Calu3 (cell line): Measurements from ENCODE around the gene PACRG. TPM values are rescaled to one million over a fixed set of nuclear protein-coding genes. Genes with fewer than 3 reads are reported as not detected.

ENCODE experiments used
- BruUV-seq: library from RNA; stranded (reverse); fragments of 400-500 nt; replicated peaks from 2 replicates; lab custom pipeline; 2021; lab: Mats Ljungman, UMichigan
- CTCF ChIA-PET: fragments of 300-600 bp; sonication (Branson Sonifier 250); formaldehyde crosslinking; loops from one replicate; lab custom pipeline; 2022; ENCODE audit warnings: antibody characterized with exemption; lab: Charles Lee
- DNase-seq: peaks from one replicate; pipeline ENCODE4 v3.0.0; 2022
- H3K27ac Mint-ChIP-seq: one replicate; pipeline ENCODE4 v1.8.0; 2022; ENCODE audit warnings: mixed read lengths; ENCODE audit not compliant: unreplicated experiment
- H3K27me3 Mint-ChIP-seq: one replicate; pipeline ENCODE4 v1.8.0; 2022; ENCODE audit warnings: mixed read lengths; ENCODE audit not compliant: unreplicated experiment
- H3K36me3 Mint-ChIP-seq: one replicate; pipeline ENCODE4 v1.8.0; 2022; ENCODE audit warnings: mild to moderate bottlenecking, moderate library complexity, mixed read lengths; ENCODE audit not compliant: insufficient read depth, unreplicated experiment
- H3K4me1 Mint-ChIP-seq: one replicate; pipeline ENCODE4 v1.8.0; 2022; ENCODE audit warnings: mild to moderate bottlenecking, low read depth, mixed read lengths; ENCODE audit not compliant: unreplicated experiment
- H3K4me3 Mint-ChIP-seq: one replicate; pipeline ENCODE4 v1.8.0; 2022; ENCODE audit warnings: mild to moderate bottlenecking, low read depth, moderate library complexity, mixed read lengths; ENCODE audit not compliant: unreplicated experiment
- H3K9me3 Mint-ChIP-seq: one replicate; pipeline ENCODE4 v1.8.0; 2022; ENCODE audit warnings: low read depth, mixed read lengths; ENCODE audit not compliant: unreplicated experiment
- intact Hi-C: fragments of 100-400 bp; cut with micrococcal nuclease; formaldehyde crosslinking; loops from one replicate; pipeline ENCODE4 v1.10.0; 2022; ENCODE audit not compliant: unreplicated experiment
- total RNA-seq: library from RNA; stranded (reverse); gene quantifications from 2 replicates; pipeline ENCODE4 v1.2.3, GENCODE V29; 2022
- TF ChIP-seq, protein P1 (sequence below): fragments of 200-600 bp; IDR thresholded peaks from one replicate; pipeline ENCODE4 v1.8.0; 2022; ENCODE audit warnings: antibody characterized with exemption; ENCODE audit not compliant: unreplicated experiment

The PACRG gene
- total RNA-seq, 1 experiment from 2014 or later: 1.5 TPM

DNA sequence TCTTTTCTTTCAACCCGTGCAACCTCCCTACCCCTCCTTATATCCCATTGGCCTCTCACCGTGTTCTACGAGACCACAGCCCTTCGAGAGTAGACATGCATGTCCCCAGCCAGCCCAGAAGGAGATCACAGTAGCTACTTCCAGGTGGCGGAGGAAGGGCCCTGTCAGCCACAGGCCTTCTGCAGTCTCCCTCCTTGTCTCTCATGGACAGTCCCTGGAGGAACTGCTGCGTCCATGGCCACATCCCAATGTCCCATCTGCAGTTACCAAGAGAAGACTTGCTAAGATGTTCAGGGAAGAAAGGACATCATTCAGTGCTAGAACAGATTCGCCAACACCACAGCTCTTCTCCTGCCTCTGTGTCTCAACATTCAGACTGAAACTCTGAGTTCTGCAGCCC, 625.2 kb downstream of the PACRG start:
- peaks cover 28% of the 10 kb centered on the region for H3K4me1 Mint-ChIP-seq
- BruUV-seq: no TSS peak
- H3K4me3 Mint-ChIP-seq: no peak overlapping the region
- TF ChIP-seq, protein P1, sequence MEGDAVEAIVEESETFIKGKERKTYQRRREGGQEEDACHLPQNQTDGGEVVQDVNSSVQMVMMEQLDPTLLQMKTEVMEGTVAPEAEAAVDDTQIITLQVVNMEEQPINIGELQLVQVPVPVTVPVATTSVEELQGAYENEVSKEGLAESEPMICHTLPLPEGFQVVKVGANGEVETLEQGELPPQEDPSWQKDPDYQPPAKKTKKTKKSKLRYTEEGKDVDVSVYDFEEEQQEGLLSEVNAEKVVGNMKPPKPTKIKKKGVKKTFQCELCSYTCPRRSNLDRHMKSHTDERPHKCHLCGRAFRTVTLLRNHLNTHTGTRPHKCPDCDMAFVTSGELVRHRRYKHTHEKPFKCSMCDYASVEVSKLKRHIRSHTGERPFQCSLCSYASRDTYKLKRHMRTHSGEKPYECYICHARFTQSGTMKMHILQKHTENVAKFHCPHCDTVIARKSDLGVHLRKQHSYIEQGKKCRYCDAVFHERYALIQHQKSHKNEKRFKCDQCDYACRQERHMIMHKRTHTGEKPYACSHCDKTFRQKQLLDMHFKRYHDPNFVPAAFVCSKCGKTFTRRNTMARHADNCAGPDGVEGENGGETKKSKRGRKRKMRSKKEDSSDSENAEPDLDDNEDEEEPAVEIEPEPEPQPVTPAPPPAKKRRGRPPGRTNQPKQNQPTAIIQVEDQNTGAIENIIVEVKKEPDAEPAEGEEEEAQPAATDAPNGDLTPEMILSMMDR: no peak
- intact Hi-C loops: no loop called here
- H3K9me3 Mint-ChIP-seq: no peaks in the 10 kb centered on the region
- CTCF ChIA-PET: no interaction called here
- H3K27ac Mint-ChIP-seq: no peak overlapping the region
- H3K36me3 Mint-ChIP-seq: no peaks in the 10 kb centered on the region
- no peaks in the 10 kb centered on the region for H3K27me3 Mint-ChIP-seq
- DNase-seq: no peak

DNA sequence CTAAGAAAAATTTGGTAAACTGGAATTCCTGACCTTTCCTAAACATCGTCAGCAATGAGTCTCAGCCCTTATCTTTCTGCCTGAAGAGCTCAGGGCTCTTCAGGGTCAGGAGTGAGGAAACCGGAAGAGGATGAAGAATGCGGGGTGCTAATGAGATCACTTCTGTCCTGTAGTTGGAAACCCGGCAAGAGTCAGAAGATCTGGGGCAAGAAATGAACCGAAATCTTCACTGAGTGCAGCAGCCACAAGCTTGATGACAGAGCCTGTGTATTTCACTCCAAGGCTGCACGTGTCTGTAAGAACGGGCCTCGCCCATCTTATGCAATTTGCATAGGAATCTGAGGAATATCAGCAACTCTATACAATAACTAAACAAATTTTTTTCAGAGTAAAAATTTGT, 626.3 kb downstream of the PACRG start:
- no peaks in the 10 kb centered on the region for H3K27me3 Mint-ChIP-seq
- H3K4me3 Mint-ChIP-seq: no peak overlapping the region
- H3K4me1 Mint-ChIP-seq: peaks cover 28% of the 10 kb centered on the region
- TF ChIP-seq, protein P1: no peak
- no peak for DNase-seq
- intact Hi-C loops: no loop called here
- no TSS peak for BruUV-seq
- H3K36me3 Mint-ChIP-seq: no peaks in the 10 kb centered on the region
- CTCF ChIA-PET: no interaction called here
- H3K27ac Mint-ChIP-seq: no peak overlapping the region
- H3K9me3 Mint-ChIP-seq: no peaks in the 10 kb centered on the region

- intact Hi-C loops: no loop called here
- Mint-ChIP-seq H3K27me3 (no peaks in the 10 kb centered on the region), H3K4me3 (no peak overlapping the region), H3K27ac (no peak overlapping the region), H3K36me3 (no peaks in the 10 kb centered on the region), H3K4me1 (peaks cover 28% of the 10 kb centered on the region), H3K9me3 (no peaks in the 10 kb centered on the region)
- CTCF ChIA-PET: interaction anchor here (0.7 kb wide), 1 partner anchor 1676 kb away, joined by 3 read pairs; no protein-coding TSS in a partner anchor
- DNase-seq: no peak
- TF ChIP-seq, protein P1: no peak
- no TSS peak for BruUV-seq
Observed at GRCh38 chr6:163354761-163355425, 627.1 kb downstream of the PACRG start.

DNA sequence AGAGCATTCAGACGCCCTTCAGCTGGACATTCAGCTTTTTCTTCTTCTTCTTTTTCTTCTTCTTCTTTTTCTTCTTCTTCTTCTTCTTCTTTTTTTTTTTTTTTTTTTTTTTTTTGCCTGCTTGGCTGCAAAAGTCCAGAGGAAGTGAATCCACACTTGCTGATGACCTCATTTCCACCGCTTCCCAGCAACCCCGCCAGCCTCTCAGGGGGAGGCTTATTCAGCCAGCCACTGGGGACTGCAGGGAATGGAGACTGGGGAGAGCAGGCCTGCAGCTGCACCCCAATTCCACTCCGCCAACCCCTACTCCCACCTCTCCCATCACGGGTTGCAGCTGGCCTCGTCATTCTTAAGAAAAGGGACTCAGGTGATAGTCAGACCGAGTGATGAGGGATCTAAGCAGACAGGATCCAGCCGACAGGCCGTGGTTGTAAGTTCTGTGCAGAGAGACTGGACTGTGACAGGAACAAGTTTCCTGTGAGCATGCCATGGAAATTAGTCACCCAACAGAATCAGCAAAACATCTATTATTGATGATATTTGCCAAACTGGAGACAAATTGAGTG, 627.7 kb downstream of the PACRG start:
- DNase-seq: peak; percentile 11
- no TSS peak for BruUV-seq
- Mint-ChIP-seq H3K27ac (no peak overlapping the region), H3K4me3 (no peak overlapping the region), H3K9me3 (no peaks in the 10 kb centered on the region), H3K4me1 (peaks cover 28% of the 10 kb centered on the region), H3K27me3 (no peaks in the 10 kb centered on the region), H3K36me3 (no peaks in the 10 kb centered on the region)
- TF ChIP-seq, protein P1: no peak
- CTCF ChIA-PET: interaction anchor here (0.7 kb wide), 1 partner anchor 1676 kb away, joined by 3 read pairs; no protein-coding TSS in a partner anchor
- intact Hi-C loops: no loop called here
